RWPE1 (cell line): ENCODE measurements around the gene CDH19.

ENCODE experiments used
- CTCF ChIA-PET: fragments of 350-600 bp; sonication (Branson Sonifier 250); formaldehyde crosslinking; extraction: SDS; loops from one replicate; lab custom pipeline; 2021; lab: Yijun Ruan, JAX
- POLR2A ChIA-PET: fragments of 400-600 bp; formaldehyde crosslinking; extraction: SDS; loops from one replicate; lab custom pipeline; 2020; ENCODE audit warnings: antibody characterized with exemption; ENCODE audit not compliant: low non-redundant PET; lab: Yijun Ruan, JAX
- DNase-seq: peaks from one replicate; pipeline ENCODE4 v3.0.0; 2012; ENCODE audit warnings: low spot score
- H3K27ac ChIP-seq: fragments of 450-650 bp; 2 replicates; pipeline ENCODE4 v1.5.1; 2017
- TF ChIP-seq, protein P1 (sequence below): fragments of 450-650 bp; conservative IDR thresholded peaks from 2 replicates; pipeline ENCODE4 v1.5.1; 2017; ENCODE audit warnings: low read depth, mild to moderate bottlenecking

CDH19 gene

DNA sequence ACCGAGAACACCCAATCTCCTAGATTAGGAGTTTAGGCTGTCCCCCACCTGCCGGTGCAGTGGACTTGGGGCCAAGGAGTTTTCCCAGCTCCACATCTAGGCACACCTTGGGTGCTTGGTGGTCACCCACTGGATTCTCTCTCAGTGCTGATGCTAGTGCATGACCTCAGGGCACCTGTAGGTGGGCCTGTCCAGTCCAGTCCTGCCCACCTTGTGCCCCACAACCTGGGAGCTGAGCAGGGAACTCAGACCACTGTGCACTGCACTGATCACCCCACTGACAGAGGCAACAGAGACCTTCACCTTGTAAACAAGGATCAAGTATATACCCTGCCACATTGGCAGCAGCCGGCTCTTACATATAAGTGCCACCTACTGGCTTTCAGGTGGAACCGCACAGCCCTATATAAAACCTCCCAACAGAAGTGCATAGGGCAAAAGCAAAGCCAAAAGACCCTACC is 12.7 kb upstream of the CDH19 start:
- TF ChIP-seq, protein P1, sequence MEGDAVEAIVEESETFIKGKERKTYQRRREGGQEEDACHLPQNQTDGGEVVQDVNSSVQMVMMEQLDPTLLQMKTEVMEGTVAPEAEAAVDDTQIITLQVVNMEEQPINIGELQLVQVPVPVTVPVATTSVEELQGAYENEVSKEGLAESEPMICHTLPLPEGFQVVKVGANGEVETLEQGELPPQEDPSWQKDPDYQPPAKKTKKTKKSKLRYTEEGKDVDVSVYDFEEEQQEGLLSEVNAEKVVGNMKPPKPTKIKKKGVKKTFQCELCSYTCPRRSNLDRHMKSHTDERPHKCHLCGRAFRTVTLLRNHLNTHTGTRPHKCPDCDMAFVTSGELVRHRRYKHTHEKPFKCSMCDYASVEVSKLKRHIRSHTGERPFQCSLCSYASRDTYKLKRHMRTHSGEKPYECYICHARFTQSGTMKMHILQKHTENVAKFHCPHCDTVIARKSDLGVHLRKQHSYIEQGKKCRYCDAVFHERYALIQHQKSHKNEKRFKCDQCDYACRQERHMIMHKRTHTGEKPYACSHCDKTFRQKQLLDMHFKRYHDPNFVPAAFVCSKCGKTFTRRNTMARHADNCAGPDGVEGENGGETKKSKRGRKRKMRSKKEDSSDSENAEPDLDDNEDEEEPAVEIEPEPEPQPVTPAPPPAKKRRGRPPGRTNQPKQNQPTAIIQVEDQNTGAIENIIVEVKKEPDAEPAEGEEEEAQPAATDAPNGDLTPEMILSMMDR, result 0 out of 2 replicates have a peak, but pooled peaks have one; percentile 16
- DNase-seq, result no peak
- POLR2A ChIA-PET, result no interaction called here
- H3K27ac ChIP-seq, result no peak overlapping the region
- CTCF ChIA-PET, result no interaction called here

DNA sequence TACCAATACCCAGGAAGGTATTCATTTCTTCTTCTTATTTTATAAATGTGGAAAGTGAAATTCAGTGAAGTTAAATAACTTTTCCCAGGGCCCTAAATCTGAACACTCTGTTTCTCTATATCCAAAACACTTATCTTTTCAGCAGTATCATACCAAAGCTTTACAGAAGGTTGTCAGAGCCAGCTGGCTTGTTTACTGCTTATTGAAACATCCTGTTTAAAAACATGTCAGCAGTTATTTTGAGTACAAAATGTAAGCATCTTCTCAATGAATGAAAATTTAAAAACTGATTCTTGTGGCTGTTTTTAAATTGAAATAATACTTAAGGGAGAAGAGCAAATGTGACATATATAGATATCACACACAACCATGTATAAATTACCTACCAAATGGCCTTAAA is 11.3 kb upstream of the CDH19 start:
- H3K27ac ChIP-seq, result no peak overlapping the region
- ChIA-PET POLR2A (no interaction called here), CTCF (no interaction called here)
- no peak for DNase-seq
- TF ChIP-seq, protein P1, result no peak

DNA sequence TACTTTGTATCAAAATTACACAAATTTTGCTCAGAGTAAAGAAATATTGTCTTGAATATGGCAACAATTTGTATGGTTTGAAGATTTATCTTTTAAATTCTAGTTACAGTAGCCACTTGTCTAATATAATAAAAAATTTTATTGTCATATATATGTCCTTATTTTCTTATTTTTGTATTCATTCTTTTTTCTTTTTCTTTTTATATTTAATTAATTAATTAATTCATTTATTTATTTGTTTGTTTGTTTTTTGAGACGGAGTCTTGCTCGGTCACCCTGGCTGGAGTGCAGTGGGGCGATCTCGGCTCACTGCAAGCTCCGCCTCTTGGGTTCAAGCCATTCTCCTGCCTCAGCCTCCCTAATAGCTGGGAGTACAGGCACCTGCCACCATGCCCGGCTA is 3.7 kb upstream of the CDH19 start:
- no peak overlapping the region for H3K27ac ChIP-seq
- TF ChIP-seq, protein P1, result no peak
- CTCF ChIA-PET, result no interaction called here
- no peak for DNase-seq
- POLR2A ChIA-PET, result no interaction called here

DNA sequence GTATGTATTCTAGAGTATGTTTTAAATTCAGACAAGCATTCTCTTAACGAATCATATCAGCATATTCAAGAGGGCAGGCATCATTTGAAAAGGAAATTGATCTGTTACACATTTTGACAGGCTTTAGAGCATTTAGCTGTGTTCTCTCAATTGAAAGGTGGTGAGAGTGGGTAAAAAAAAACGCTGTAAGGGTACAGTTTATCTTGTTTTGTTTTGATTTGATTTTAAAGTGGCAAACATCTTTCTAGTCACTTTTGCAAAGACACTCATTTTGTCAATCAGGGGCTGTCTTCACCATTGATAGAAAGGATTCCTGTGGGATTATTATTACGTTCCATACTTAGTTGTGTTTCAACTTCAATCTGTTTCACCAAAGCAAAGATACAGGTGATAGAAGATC is 2.2 kb downstream of the CDH19 start:
- CTCF ChIA-PET, result no interaction called here

DNA sequence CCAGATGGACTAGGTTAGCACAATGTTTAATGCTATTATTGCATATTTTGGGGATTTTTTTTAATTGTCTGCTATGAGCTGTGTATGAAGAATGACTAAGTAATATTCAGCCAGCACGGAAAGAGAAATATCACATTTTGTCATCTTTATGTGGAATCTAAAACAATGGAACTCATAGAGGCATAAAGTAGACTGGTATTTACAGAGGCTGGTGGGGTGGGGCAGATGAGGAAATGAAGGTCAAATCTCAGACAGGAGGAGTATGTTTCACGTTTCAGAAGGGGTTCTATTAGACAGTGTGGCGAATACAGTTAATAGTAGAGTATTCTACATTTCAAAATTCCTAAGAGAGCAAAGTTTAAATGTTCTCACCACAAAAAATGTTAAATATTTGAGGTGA is 4.7 kb downstream of the CDH19 start:
- no peak overlapping the region for H3K27ac ChIP-seq
- no peak for DNase-seq
- POLR2A ChIA-PET, result no interaction called here
- CTCF ChIA-PET, result no interaction called here
- TF ChIP-seq, protein P1, result no peak

More for the DNA sequence above, 2.2 kb downstream of the CDH19 start:
- TF ChIP-seq, protein P1, result no peak
- no peak overlapping the region for H3K27ac ChIP-seq
- no peak for DNase-seq
- POLR2A ChIA-PET, result no interaction called here

DNA sequence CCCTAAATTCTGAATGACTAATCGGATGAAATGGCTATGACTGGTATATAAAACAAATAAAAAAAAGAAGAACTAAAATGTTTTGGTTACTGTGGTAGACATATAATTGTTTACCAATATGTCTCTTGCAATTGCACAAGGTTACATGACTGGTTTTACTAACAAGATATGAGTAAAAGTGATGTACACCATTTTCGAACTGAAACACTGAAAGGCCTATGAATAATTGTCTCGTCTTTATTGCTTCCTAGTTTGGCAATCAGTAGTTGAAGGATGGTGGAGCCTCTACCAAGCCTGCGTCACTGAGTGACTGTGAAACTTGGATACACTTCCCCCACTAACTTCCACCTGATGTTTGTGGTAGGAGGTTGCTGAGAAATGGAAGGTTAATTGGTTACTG is 16.5 kb downstream of the CDH19 start:
- POLR2A ChIA-PET, result no interaction called here
- TF ChIP-seq, protein P1, result no peak
- CTCF ChIA-PET, result no interaction called here
- DNase-seq, result no peak
- H3K27ac ChIP-seq, result no peak overlapping the region

DNA sequence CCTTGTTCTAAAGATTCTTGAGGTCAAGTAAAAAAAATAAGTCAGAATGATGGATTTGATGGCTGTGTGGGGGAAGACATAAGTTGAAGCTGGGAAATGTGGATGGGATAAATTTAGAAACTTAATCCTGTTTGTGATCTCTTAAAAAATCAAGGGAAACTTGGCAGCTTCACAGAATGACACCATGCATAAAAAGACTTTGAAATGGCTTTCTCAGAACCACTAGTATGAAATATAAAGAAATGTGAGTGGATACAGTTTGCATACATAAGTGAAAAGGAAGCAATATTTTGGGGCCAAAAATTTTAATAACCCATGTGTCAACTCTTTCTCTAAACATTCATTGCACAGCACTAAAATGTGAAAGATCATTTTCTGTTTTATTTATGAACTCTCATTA is 21.7 kb downstream of the CDH19 start:
- no peak overlapping the region for H3K27ac ChIP-seq
- TF ChIP-seq, protein P1, result no peak
- CTCF ChIA-PET, result no interaction called here
- no peak for DNase-seq
- POLR2A ChIA-PET, result no interaction called here
